HG03571 (cell line): ENCODE results near the gene QSOX1.

Experiments used
- ATAC-seq: cut with Tn5 transposase; IDR thresholded peaks from one replicate; pipeline ENCODE4 v1.9.1; 2021; ENCODE audit not compliant: unreplicated experiment

The QSOX1 gene

DNA sequence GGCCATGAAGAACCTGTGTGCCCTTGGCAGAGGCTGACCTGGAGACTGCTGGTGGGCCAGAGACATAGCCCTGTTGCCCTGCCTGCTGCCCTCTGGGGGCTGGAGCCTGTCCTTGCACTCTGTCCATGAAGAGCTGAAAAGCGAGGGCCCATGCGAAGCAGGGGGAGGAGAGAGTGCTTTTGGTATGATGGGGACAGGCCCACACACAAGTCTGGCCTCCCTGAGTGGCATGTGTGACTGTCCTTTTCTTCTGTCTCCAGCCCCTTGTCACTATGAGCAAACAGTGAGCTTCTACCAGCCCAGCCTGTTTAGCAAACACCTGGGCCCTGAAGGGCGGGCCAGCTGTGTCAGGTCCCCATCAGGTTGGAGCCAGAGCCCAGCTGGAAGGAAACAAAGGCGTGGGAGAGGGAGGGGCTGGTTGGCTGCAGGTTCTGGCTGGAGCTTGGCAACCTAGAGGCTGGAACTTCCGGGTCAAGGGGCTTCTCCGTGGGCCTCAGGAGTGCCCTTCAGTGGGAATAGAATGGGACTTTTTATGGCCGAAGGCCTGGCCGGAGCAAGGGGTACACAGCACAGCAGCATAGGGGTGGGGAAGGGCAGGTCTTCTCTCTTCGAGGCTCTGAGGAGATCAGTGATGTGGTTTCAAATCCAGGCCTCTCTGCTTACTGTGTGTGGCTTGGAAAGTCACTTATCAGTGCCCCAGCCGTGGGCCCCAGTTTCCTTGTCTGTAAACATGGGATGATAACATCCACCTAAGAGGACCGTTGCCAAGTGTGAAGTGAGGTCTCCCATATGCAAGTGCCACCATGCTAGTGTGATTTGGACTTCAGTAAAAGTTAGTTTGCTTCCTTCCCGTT lies 14.3 kb downstream of the QSOX1 start:
- no peak for ATAC-seq

DNA sequence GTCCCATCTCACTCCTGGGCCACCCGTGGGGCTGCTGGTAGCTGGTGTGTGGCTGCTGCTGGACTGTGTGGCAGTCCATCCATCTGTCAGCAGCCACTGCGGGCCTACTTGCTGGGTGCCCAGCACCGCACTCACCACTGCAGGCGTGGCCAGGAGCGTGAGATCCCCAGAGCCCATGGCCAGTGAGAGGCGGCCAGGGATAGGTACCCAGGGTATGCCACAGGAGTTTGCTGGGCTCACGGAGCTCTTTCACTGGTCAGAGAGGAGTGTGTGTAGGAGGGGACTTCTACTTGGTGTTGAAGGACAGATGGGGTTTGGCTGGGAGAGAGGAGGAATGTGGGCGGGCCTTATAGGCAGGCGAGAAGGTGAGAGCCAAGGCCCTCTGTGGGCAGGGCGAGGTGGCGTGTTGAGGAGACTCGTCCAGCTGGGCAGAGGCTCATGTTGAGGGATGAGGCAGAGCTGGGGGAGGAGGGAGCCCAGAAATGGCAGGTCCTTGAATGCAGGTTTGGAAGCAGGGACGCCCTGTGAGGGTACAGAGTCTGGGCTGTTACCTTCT lies 15.0 kb downstream of the QSOX1 start:
- no peak for ATAC-seq

GRCh38 chr1:180170546-180171151 lies 16.0 kb downstream of the QSOX1 start:
- ATAC-seq = no peak

GRCh38 chr1:180171691-180172090 lies 17.0 kb downstream of the QSOX1 start:
- no peak for ATAC-seq

- no peak for ATAC-seq
Observed at GRCh38 chr1:180173451-180173850, 18.8 kb downstream of the QSOX1 start.

DNA sequence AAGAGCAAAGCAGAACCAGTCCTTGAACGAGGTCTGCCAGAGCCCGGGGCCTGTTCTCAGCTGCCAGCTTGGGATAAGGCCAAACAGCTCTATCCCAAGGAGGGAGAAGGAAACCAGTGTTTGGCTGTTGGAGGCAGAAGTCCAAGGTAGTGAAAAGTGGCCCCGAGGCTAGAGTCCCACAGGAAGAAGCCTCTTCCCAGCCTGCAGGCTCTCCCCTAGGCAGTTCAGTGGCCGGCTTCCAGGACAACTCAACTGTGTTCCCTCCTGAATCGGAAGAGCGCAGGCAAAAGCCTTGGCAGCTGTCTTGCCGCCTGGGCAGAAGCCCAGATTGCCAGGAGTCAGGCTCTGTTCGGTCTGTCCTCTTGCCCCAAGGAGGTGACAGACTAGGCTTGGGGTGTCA lies 19.3 kb downstream of the QSOX1 start:
- ATAC-seq = no peak

DNA sequence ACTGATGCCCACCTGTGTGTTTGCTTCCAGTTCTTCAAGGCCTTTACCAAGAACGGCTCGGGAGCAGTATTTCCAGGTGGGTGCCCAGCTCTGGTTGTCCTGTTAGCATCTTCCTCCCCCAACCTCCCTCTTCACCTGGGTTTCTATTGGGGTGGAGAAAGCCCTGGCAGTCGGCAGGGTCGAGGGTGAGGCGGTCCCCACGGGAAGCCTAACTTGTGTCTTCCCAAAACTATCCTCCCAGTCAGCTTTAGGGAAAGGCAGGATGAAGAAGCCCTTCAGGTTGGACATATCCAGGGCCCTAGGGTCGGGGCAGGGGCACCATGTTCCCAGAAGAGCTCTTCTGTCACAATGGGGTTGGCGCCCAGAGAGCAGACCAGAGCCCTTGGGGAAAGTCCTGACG lies 20.6 kb downstream of the QSOX1 start:
- ATAC-seq = no peak

- no peak for ATAC-seq
Observed at GRCh38 chr1:180175806-180176205, 21.1 kb downstream of the QSOX1 start.

DNA sequence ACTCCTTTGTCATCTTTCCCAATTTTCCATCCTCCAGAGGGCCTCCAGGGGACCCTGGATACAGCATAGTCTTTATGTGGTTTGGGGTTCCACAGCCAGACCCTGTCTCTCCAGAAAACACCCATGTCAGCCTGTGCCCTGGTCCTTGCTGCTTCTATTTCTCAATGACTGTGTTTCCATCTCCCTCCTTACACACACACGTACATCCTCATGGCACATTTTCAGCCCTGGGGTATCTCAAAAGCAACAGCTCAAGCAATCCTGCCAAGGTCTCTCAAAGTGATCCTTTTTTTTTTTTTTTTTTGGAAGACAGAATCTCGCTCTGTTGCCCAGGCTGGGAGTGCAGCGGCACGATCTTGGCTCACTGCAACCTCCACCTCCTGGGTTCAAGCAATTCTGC lies 22.3 kb downstream of the QSOX1 start:
- no peak for ATAC-seq

DNA sequence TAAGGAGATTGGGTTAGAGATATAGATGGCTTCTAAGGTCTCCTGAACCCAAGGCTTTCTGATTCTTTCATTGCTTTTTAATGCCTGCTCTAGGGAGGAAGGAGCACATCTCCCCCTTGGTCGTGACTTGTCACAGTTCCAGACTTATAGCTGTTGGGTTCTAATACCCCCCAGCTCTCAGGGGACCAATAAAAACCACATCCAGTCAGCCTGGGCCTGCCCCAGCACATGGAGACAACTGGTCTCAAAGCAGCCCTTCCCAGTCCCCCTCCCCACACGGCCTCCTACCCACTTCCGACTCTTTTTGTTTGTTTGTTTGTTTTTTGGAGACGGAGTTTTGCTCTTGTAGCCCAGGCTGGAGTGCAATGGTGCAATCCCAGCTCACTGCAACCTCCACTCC lies 23.3 kb downstream of the QSOX1 start:
- no peak for ATAC-seq

GRCh38 chr1:180178511-180179161 lies 24.0 kb downstream of the QSOX1 start:
- no peak for ATAC-seq

GRCh38 chr1:180179162-180179957 lies 24.7 kb downstream of the QSOX1 start:
- no peak for ATAC-seq

DNA sequence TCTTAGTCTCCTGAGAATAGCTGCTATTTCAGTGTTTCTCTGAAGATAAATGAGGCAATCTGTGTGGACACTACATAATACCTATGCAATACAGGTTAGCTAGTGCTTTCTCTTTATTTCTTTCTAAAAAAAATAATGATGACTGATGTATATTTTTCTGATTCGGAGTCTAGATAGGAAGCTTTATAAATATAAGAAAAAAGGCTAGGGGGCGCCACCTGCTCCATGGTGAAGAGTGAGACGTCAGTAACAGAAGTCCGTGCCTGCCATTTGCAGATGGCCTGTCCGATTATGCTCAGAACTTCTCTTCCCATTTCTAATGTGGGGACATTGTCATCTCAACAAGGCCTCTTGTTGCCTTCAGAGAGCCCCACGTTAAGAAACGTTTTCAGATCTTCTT lies 26.4 kb downstream of the QSOX1 start:
- no peak for ATAC-seq

- no peak for ATAC-seq
Observed at GRCh38 chr1:180181996-180182642, 27.4 kb downstream of the QSOX1 start.

- ATAC-seq = no peak
Observed at GRCh38 chr1:180182643-180183311, 28.1 kb downstream of the QSOX1 start.

DNA sequence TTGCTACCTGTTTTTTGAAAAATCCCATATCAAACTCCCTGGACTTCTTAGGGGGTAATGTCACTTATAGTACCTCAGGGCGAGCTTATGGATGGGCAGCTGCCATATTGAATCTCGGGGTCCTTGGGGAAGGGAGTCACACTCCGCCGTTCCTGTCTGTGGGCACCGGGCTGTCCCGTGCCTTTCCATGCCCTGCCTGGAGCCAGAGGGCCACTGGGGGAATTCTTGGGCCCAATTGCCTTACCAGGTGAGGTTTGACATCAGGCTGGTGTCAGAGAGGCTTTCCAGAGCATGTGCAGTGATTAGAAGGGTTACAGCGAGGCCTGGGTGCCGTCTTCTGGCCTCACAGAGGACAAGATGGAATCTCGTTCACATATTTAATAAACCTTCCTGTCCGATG lies 28.8 kb downstream of the QSOX1 start:
- no peak for ATAC-seq

GRCh38 chr1:180184041-180184440 lies 29.4 kb downstream of the QSOX1 start:
- no peak for ATAC-seq

DNA sequence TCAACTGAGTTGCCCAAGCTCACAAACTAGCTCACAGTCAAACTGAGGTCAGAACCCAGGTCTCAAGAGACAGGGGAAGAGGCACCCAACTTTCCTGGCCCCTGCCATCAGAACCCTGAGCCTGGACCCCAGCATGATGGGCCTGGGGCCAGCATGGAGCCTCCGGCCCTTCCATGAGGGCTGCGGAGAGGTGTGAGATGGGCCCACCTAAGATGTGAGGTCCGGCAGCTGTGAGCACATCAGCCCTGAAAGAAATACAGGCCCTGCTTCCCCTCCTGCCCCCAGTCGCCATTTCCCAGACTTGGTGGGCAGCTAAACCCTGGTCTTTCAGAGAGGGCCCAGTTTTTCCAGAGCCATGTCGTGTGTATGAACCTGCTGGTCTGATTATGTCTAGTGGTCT lies 30.6 kb downstream of the QSOX1 start:
- no peak for ATAC-seq

DNA sequence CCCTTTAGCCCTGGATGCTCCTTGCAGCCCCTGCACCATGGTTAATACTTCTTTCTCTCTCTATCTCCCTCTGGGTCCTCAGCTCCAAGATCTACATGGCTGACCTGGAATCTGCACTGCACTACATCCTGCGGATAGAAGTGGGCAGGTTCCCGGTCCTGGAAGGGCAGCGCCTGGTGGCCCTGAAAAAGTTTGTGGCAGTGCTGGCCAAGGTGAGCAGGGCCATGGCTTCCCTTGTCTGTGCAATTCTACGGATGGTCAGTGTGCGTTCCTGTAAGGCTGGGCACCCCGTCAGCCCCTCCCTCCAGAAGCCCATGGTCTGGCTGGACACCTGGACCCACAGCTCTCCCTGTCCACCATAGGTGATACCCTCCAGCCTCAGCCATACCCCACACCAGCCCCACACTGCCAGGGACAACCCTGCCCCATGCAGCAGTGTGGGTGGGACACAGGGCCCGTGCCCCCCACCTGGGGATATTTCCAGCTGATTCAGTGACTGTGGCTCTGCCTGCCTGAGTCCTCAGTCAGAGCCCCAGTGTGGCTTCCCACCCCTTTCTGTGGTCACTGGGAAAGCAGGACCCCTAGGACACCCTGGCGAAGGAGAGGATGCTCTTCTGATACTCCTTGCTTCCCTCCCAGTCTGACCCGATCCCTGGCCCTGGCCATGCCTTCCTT lies 31.4 kb downstream of the QSOX1 start:
- no peak for ATAC-seq
